ENCODE results near the gene P2RY2.

The P2RY2 gene

DNA sequence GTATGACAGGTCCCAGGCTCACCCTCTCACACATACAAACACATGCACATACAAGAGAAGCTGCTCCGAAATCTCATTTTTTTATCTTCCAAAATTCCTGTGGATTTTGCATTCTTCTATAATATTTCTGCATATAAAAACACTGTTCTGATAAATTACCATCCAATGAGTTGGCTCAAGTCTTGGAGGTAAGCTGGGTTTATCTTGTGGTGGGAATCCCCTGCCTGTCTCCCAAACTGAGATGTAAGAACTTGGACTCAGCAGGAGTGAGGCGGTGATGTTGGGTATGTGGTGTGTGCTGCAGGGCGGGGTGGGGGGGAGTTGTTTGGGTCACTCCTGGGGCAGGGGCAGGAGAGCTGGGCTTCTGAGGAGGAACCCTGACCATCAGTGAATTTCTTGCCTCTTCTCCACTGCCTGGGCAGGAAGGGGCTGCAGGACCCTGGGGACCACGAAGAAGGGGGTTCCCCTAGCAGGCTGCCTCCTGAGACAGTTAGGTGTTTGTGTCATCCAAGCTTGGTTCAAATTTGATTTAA, 47.3 kb downstream of the P2RY2 start:
- peaks cover 46% of the 10 kb centered on the region for H3K4me1 ChIP-seq (ENCODE audit: low read length)
- no peaks in the 10 kb centered on the region for H3K36me3 ChIP-seq (replicated peaks; ENCODE audit: low read depth, low read length)
- H4K20me1 ChIP-seq (ENCODE audit: insufficient read depth, low read length), result no peaks in the 10 kb centered on the region
- no peak overlapping the region for H3K4me3 ChIP-seq (ENCODE audit: low read length)
- peaks cover 16% of the 10 kb centered on the region for H3K79me2 ChIP-seq (ENCODE audit: low read length)
- TF ChIP-seq, protein P1, sequence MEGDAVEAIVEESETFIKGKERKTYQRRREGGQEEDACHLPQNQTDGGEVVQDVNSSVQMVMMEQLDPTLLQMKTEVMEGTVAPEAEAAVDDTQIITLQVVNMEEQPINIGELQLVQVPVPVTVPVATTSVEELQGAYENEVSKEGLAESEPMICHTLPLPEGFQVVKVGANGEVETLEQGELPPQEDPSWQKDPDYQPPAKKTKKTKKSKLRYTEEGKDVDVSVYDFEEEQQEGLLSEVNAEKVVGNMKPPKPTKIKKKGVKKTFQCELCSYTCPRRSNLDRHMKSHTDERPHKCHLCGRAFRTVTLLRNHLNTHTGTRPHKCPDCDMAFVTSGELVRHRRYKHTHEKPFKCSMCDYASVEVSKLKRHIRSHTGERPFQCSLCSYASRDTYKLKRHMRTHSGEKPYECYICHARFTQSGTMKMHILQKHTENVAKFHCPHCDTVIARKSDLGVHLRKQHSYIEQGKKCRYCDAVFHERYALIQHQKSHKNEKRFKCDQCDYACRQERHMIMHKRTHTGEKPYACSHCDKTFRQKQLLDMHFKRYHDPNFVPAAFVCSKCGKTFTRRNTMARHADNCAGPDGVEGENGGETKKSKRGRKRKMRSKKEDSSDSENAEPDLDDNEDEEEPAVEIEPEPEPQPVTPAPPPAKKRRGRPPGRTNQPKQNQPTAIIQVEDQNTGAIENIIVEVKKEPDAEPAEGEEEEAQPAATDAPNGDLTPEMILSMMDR (IDR thresholded peaks at IDR 0.05; ENCODE audit: low read depth, low read length), result no peak
- TF ChIP-seq EZH2phosphoT487 (IDR thresholded peaks at IDR 0.05; ENCODE audit: low read depth), result no peak
- no peak overlapping the region for H3K9ac ChIP-seq (ENCODE audit: low read length)
- H3K9me3 ChIP-seq (ENCODE audit: insufficient read depth, low read length), result no peaks in the 10 kb centered on the region
- H3K27me3 ChIP-seq (ENCODE audit: low read depth, low read length), result no peaks in the 10 kb centered on the region
- no peak overlapping the region for H3K27ac ChIP-seq (ENCODE audit: low read length)
- peak overlapping the region; percentile 9; the same call in 1 of the 2 replicates for H3K4me2 ChIP-seq (ENCODE audit: low read length)
- H2AFZ ChIP-seq (ENCODE audit: low read depth, low read length), result no peak overlapping the region

DNA sequence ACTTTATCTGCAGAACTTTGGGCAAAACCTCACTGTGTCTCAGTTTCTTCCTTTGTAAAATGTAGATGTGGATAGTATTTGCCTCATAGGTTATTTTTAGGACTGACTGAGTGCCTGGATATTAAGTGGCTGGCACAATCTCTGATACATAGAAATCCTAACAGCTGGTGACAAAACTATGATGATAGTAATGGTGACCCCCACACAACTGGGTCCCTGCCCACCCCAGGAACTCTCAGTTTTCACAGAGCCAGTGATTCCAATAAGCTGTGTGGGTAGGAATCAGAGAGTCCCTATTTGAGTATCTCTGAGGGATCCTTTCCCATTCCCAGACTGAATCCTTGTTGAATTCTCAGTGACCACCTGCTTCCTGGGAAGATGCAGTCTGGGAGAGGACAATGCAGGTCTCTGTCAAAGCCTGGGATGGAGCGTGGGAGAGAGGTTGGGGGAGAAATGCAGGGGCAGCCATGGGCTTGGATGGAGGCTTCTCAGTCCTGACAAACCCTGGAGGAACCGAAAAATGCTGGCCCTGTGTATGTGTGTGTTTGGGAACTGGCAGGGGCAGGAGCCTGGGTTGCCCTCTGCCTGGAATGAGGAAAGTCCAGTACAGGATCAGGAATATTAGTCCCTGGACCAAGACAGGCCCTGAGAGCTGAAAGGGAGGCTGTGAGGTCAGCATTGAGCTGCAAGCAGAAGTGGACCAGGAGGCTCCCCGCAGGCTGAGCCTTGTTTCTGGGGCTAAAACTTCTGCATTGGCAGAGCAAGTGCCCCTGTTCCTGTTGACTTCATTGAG, 48.0 kb downstream of the P2RY2 start:
- Histone ChIP-seq H3K36me3 (replicated peaks; ENCODE audit: low read depth, low read length) (no peaks in the 10 kb centered on the region), H3K9ac (ENCODE audit: low read length) (no peak overlapping the region), H4K20me1 (ENCODE audit: insufficient read depth, low read length) (no peaks in the 10 kb centered on the region), H3K27me3 (ENCODE audit: low read depth, low read length) (no peaks in the 10 kb centered on the region), H3K27ac (ENCODE audit: low read length) (no peak overlapping the region), H3K79me2 (ENCODE audit: low read length) (peaks cover 23% of the 10 kb centered on the region), H3K9me3 (ENCODE audit: insufficient read depth, low read length) (no peaks in the 10 kb centered on the region), H3K4me3 (ENCODE audit: low read length) (no peak overlapping the region), H3K4me2 (ENCODE audit: low read length) (peak overlapping the region; percentile 9; the same call in 1 of the 2 replicates), H2AFZ (ENCODE audit: low read depth, low read length) (no peak overlapping the region), H3K4me1 (ENCODE audit: low read length) (peaks cover 53% of the 10 kb centered on the region)
- TF ChIP-seq, protein P1 (IDR thresholded peaks at IDR 0.05; ENCODE audit: low read depth, low read length), result no peak
- TF ChIP-seq EZH2phosphoT487 (IDR thresholded peaks at IDR 0.05; ENCODE audit: low read depth), result no peak

GRCh38 chr11:73266646-73267020, 48.6 kb downstream of the P2RY2 start:
- no peak for TF ChIP-seq EZH2phosphoT487 (IDR thresholded peaks at IDR 0.05; ENCODE audit: low read depth)
- TF ChIP-seq, protein P1 (IDR thresholded peaks at IDR 0.05; ENCODE audit: low read depth, low read length), result no peak
- Histone ChIP-seq H2AFZ (ENCODE audit: low read depth, low read length) (no peak overlapping the region), H4K20me1 (ENCODE audit: insufficient read depth, low read length) (no peaks in the 10 kb centered on the region), H3K9ac (ENCODE audit: low read length) (no peak overlapping the region), H3K4me3 (ENCODE audit: low read length) (no peak overlapping the region), H3K27me3 (ENCODE audit: low read depth, low read length) (no peaks in the 10 kb centered on the region), H3K36me3 (replicated peaks; ENCODE audit: low read depth, low read length) (no peaks in the 10 kb centered on the region), H3K27ac (ENCODE audit: low read length) (no peak overlapping the region), H3K9me3 (ENCODE audit: insufficient read depth, low read length) (no peaks in the 10 kb centered on the region), H3K4me2 (ENCODE audit: low read length) (no peak overlapping the region), H3K79me2 (ENCODE audit: low read length) (peaks cover 29% of the 10 kb centered on the region), H3K4me1 (ENCODE audit: low read length) (peaks cover 57% of the 10 kb centered on the region)

GRCh38 chr11:73267122-73267846, 49.2 kb downstream of the P2RY2 start:
- H3K36me3 ChIP-seq (replicated peaks; ENCODE audit: low read depth, low read length), result peaks cover under 1% of the 10 kb centered on the region
- H3K79me2 ChIP-seq (ENCODE audit: low read length), result peaks cover 36% of the 10 kb centered on the region
- no peak overlapping the region for H2AFZ ChIP-seq (ENCODE audit: low read depth, low read length)
- no peak overlapping the region for H3K4me3 ChIP-seq (ENCODE audit: low read length)
- H4K20me1 ChIP-seq (ENCODE audit: insufficient read depth, low read length), result no peaks in the 10 kb centered on the region
- H3K4me1 ChIP-seq (ENCODE audit: low read length), result peaks cover 61% of the 10 kb centered on the region
- H3K9me3 ChIP-seq (ENCODE audit: insufficient read depth, low read length), result no peaks in the 10 kb centered on the region
- H3K27me3 ChIP-seq (ENCODE audit: low read depth, low read length), result no peaks in the 10 kb centered on the region
- H3K9ac ChIP-seq (ENCODE audit: low read length), result no peak overlapping the region; the same call in 1 of the 2 replicates
- H3K27ac ChIP-seq (ENCODE audit: low read length), result no peak overlapping the region
- TF ChIP-seq, protein P1 (IDR thresholded peaks at IDR 0.05; ENCODE audit: low read depth, low read length), result no peak
- no peak for TF ChIP-seq EZH2phosphoT487 (IDR thresholded peaks at IDR 0.05; ENCODE audit: low read depth)
- H3K4me2 ChIP-seq (ENCODE audit: low read length), result peak overlapping the region; percentile 89; the same call in 1 of the 2 replicates
